IPS-18c (cell line): ENCODE results near the gene SLCO3A1.
A peak's percentile ranks its signal among the peaks of the same experiment; 100 is the strongest.

Experiments
- H3K4me3 ChIP-seq: 2 replicates; pipeline ENCODE4 v1.7.0; 2013; ENCODE audit warnings: low read depth, mild to moderate bottlenecking, low read length, moderate library complexity; ENCODE audit not compliant: insufficient read depth
- H3K9me3 ChIP-seq: one replicate; pipeline ENCODE4 v1.6.1; 2013; ENCODE audit warnings: mild to moderate bottlenecking, low read length, moderate library complexity; ENCODE audit not compliant: control insufficient read depth, insufficient read depth

SLCO3A1 gene

GRCh38 chr15:91853511-91853947, at the start of gene SLCO3A1:
SLCO3A1 (plus strand) TSS chr15:91853708.
- H3K9me3 ChIP-seq, result no peaks in the 10 kb centered on the region
- peak within 1 kb of the TSS; percentile 77 for H3K4me3 ChIP-seq

- no peaks in the 10 kb centered on the region for H3K9me3 ChIP-seq
- no peak overlapping the region for H3K4me3 ChIP-seq
Measured at GRCh38 chr15:91807122-91807521, 46.4 kb upstream of the SLCO3A1 start.

GRCh38 chr15:91813924-91814323, 39.6 kb upstream of the SLCO3A1 start:
- Histone ChIP-seq H3K9me3 (no peaks in the 10 kb centered on the region), H3K4me3 (no peak overlapping the region)

GRCh38 chr15:91816942-91817341, 36.6 kb upstream of the SLCO3A1 start:
- H3K9me3 ChIP-seq, result no peaks in the 10 kb centered on the region
- no peak overlapping the region for H3K4me3 ChIP-seq

GRCh38 chr15:91821458-91821857, 32.0 kb upstream of the SLCO3A1 start:
- H3K9me3 ChIP-seq, result no peaks in the 10 kb centered on the region
- H3K4me3 ChIP-seq, result no peak overlapping the region

GRCh38 chr15:91824256-91824655, 29.3 kb upstream of the SLCO3A1 start:
- H3K9me3 ChIP-seq, result no peaks in the 10 kb centered on the region
- no peak overlapping the region for H3K4me3 ChIP-seq

GRCh38 chr15:91826443-91826842, 27.1 kb upstream of the SLCO3A1 start:
- H3K4me3 ChIP-seq, result no peak overlapping the region
- no peaks in the 10 kb centered on the region for H3K9me3 ChIP-seq

- no peak overlapping the region for H3K4me3 ChIP-seq
- peaks cover 6% of the 10 kb centered on the region for H3K9me3 ChIP-seq
Measured at GRCh38 chr15:91833056-91833455, 20.5 kb upstream of the SLCO3A1 start.

- Histone ChIP-seq H3K9me3 (peaks cover 1% of the 10 kb centered on the region), H3K4me3 (no peak overlapping the region)
Measured at GRCh38 chr15:91839867-91840266, 13.6 kb upstream of the SLCO3A1 start.

- Histone ChIP-seq H3K4me3 (no peak overlapping the region), H3K9me3 (no peaks in the 10 kb centered on the region)
Measured at GRCh38 chr15:91841861-91842260, 11.6 kb upstream of the SLCO3A1 start.

- no peaks in the 10 kb centered on the region for H3K9me3 ChIP-seq
- no peak overlapping the region for H3K4me3 ChIP-seq
Measured at GRCh38 chr15:91844341-91844740, 9.2 kb upstream of the SLCO3A1 start.

GRCh38 chr15:91844928-91845327, 8.6 kb upstream of the SLCO3A1 start:
- Histone ChIP-seq H3K9me3 (no peaks in the 10 kb centered on the region), H3K4me3 (no peak overlapping the region)

- H3K9me3 ChIP-seq, result no peaks in the 10 kb centered on the region
Measured at GRCh38 chr15:91845720-91846119, 7.8 kb upstream of the SLCO3A1 start.

GRCh38 chr15:91849180-91849579, 4.3 kb upstream of the SLCO3A1 start:
- Histone ChIP-seq H3K9me3 (no peaks in the 10 kb centered on the region), H3K4me3 (no peak overlapping the region)

More at GRCh38 chr15:91845720-91846119, 7.8 kb upstream of the SLCO3A1 start:
- H3K4me3 ChIP-seq, result no peak overlapping the region

- Histone ChIP-seq H3K9me3 (no peaks in the 10 kb centered on the region), H3K4me3 (no peak overlapping the region)
Measured at GRCh38 chr15:91849749-91850161, 3.8 kb upstream of the SLCO3A1 start.

- Histone ChIP-seq H3K4me3 (peak overlapping the region; percentile 77), H3K9me3 (no peaks in the 10 kb centered on the region)
Measured at GRCh38 chr15:91852741-91853510, 582 bp upstream of the SLCO3A1 start.

GRCh38 chr15:91853948-91854638, 585 bp downstream of the SLCO3A1 start:
- Histone ChIP-seq H3K4me3 (peak overlapping the region; percentile 69), H3K9me3 (no peaks in the 10 kb centered on the region)

- Histone ChIP-seq H3K9me3 (no peaks in the 10 kb centered on the region), H3K4me3 (peak overlapping the region; percentile 69)
Measured at GRCh38 chr15:91854639-91854990, 1.1 kb downstream of the SLCO3A1 start.
